GM19328 (cell line): Measurements from ENCODE around the gene NOTCH2.

Experiments
- ATAC-seq: cut with Tn5 transposase; IDR thresholded peaks from one replicate; pipeline ENCODE4 v1.9.1; 2021; ENCODE audit warnings: mild to moderate bottlenecking, moderate library complexity; ENCODE audit not compliant: unreplicated experiment

NOTCH2 gene

GRCh38 chr1:119948342-119949214 is 120.9 kb downstream of the NOTCH2 start:
- ATAC-seq: no peak

DNA sequence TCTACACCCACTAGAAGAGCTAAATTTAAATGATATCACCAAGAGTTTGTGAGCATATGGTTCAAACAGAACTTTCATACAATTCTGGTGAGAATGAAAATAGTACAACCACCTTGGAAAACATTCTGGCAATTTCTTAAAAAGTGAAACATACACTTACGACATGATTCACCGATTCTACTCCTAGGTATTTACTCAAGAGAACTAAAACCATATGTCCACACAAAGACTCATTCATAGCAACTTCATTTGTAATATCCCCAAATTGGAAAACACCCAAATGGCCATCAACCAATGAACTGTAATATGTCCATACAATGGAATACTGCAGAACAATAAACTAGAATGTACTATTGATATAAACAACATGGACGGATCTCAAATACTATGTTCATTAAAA is 122.0 kb downstream of the NOTCH2 start:
- ATAC-seq: no peak

GRCh38 chr1:119946724-119947123 is 122.7 kb downstream of the NOTCH2 start:
- no peak for ATAC-seq

DNA sequence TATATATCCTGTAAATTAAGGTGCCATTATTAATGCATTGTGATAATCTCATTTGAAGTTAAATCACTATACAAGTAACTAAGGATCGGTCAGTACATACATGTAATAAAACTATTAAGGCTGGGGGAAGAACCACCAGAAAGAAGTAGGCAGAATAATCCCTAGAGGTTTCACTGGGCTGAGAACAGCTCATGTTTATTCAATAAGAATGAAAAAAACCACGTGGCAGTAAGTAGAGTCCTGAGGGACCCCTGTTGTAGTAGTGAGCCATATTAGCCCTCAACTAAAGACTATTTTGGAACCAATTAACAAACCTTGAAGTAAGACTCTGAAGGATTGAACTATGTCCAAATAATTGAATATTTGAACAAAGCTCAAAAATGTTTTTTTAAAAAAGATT is 126.2 kb downstream of the NOTCH2 start:
- no peak for ATAC-seq

- ATAC-seq: no peak
Measured at GRCh38 chr1:119941392-119941791, 128.1 kb downstream of the NOTCH2 start.

DNA sequence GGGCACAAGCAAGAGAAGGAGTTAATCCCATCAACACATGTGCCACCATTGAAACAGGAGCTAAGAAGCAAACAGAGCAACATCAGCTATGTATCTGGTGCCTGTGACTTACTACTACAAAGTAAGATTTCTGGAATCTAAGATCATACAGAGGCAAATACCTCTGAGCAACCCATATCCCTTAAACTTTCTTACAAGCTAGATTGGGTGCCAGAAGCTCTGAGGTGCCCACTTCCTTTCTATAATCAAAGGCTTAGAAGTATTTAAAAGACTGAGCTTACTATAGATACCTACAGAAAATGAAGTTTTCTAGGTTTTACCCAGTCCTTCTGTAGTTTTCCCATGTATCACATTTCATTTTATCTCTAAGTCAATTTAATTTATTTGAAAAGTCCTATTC is 128.8 kb downstream of the NOTCH2 start:
- ATAC-seq: no peak

GRCh38 chr1:119937198-119937597 is 132.3 kb downstream of the NOTCH2 start:
- no peak for ATAC-seq

GRCh38 chr1:119935915-119936314 is 133.5 kb downstream of the NOTCH2 start:
- ATAC-seq: no peak

GRCh38 chr1:119935373-119935772 is 134.1 kb downstream of the NOTCH2 start:
- no peak for ATAC-seq

DNA sequence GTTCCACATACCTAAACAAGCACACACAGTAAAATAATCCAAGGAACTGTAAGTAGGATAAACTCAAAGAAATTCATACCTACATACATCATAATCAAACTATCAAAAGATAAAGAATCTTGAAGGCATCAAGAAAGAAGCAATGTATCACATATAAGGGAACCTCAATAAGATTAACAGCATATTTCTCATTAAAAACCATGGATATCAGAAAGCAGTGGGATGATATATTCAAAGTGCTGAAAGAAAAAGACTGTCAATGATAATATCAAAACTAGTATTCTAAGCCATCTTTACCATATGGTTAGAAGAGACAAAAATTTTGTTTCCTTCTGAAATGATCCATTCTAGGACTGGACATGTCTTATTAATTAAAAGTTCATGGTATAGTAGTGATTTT is 136.1 kb downstream of the NOTCH2 start:
- no peak for ATAC-seq

DNA sequence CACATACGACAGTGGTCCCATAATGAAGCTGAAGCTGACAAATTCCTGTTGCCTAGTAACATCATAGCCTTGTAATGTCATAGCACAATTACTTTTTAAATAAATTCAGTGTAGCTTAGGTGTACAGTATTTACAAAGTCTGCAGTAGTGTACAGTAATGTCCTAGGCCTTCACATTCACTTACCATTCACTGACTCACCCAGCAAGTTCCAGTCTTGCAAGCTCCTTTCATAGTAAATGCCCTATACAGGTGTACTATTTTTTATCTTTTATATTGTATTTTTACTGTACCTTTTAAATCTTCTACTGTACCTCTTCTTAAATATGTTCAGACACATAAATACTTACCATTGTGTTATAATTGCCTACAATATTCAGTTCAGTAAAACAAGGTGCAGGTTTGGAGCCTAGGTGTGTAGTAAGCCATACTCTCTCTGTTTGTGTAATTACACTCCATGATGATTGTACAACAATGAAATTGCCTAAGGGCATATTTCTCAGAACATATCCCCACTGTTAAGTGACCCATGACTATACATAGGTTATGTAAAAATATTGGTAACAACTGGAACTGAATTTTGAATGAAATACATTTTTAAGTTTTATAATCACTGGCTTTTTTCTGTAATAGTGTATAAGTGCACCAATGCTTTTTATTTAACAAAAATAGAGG is 139.7 kb downstream of the NOTCH2 start:
- ATAC-seq: no peak

DNA sequence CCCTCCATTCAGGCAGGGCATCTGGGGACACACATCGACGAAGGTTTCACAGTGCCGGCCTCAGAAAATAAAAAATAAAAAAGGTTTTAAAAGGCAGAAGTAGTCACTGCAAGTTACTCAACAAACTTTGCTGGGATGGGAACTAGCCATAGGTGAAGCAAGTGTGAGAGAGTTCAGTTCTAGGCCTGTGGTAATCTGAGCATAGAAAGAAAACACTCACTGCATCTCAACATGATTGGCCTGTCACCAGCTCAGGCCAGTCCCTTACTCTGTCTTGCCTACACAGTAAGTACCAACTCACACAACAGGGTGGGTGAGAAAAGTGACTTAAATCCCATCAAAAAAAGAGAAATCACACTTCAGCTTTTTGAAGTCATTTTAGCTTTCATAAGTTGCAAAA is 142.9 kb downstream of the NOTCH2 start:
- no peak for ATAC-seq

GRCh38 chr1:119924948-119925898 is 144.2 kb downstream of the NOTCH2 start:
- no peak for ATAC-seq

DNA sequence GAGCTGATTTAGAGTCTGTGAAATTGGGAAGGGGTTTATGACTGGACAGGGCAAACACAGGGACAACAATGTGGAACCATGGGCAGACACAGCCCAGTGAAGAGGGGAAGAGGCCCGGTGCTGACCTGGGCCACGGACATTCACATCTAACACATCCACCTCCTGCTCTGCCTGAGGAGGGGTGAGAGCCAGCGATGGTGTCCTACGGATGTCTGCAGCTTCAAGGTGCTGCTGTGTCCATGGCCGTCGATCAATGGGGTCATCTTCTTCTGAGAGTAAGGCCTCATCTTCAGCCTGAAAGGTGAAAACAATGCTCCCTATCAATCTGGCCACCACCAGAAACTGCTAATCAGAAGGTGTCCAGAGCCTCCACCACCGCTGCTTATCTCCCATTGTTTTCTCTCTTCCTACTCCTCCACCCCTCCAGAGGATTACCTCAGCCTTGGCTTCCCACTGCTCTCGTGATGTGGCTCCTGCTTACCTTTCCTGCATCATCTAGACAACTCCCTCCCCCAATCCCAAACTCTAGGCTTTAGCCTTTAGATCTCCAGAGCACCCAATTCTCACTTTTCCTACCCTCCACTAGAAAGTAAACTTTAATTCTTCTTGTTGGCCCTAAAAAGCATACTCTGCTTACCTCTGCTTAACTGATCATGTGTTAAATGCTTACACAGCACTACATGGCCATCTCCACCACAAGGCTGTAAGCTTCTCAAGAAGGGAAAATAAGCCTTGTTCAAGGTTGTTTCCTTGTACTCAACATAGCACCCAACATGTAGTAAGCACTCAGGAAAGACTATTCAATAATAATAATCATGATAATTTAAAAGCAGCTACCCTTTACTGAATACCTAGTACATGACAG is 149.1 kb downstream of the NOTCH2 start:
- ATAC-seq: no peak

GRCh38 chr1:119919241-119919640 is 150.2 kb downstream of the NOTCH2 start:
- ATAC-seq: no peak

GRCh38 chr1:119918301-119918700 is 151.2 kb downstream of the NOTCH2 start:
- ATAC-seq: no peak

DNA sequence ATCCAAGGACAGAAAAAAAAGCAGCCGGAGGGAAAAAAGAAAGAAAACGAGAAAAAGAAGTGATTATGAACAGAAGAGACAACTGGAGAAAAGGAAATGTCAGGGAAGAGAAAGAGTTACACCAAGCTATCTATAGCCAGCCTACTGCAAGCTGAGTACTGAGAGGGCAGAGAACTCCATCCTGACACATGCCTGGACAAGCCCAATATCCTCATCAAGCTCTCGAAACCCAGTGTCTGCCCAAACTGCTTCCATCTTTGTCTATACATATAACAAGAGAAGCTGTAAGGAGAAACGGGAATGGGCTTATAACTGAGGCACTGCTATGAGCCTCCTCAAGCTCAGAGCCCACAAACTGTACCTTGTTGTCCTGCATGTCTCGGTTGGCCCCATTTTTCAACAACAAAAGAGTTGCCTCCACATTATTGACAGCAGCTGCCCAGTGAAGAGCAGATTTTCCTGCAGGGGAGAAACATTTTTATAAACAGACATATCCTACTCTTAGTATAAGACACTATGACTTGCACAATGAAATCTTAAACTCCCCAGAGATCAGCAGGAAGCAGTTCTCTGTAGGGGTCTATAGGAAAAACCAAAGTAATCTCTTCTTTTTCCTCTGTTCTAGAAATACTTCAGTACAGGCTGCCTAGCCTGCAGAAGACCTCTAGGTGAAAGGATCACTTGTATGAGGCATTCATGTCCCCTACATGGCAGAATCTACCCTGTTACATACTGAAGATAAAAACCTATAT is 152.0 kb downstream of the NOTCH2 start:
- ATAC-seq: no peak

- ATAC-seq: no peak
Measured at GRCh38 chr1:119915517-119915916, 153.9 kb downstream of the NOTCH2 start.

DNA sequence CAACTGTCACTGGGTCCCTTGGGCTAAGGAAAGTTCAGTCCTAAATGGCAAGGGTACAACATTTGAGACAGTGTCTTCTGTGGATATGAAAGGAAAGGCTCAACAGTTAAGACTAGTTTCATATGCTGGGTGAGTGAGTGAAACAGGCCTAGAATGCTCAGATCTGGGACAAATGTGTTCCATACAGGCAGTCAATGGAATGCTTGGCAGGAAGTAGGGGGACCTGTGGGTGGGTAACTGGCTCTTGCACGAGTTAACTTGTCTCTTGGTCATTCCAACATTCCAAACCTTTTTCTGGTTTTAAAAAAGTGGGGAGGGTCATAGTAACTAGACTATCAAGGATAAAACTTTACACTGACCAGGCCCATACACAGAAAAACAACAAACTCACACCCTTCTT is 155.4 kb downstream of the NOTCH2 start:
- no peak for ATAC-seq

- ATAC-seq: no peak
Measured at GRCh38 chr1:119912963-119913362, 156.5 kb downstream of the NOTCH2 start.
